WI38 (cell line): Measurements from ENCODE around the gene CYB561D1.
A peak's percentile ranks its signal among the peaks of the same experiment; 100 is the strongest.

Experiments used
- H3K4me3 ChIP-seq: 2 replicates; pipeline ENCODE4 v1.5.1; 2011; ENCODE audit warnings: low read depth, mild to moderate bottlenecking, control low read depth, low read length
- TF ChIP-seq, protein P1 (sequence below): IDR thresholded peaks from 2 replicates; pipeline ENCODE4 v1.5.1; 2012; ENCODE audit warnings: low read depth, mild to moderate bottlenecking, control low read depth, low read length

CYB561D1 gene

GRCh38 chr1:109482242-109482641, 11.7 kb upstream of the CYB561D1 start:
- TF ChIP-seq, protein P1, sequence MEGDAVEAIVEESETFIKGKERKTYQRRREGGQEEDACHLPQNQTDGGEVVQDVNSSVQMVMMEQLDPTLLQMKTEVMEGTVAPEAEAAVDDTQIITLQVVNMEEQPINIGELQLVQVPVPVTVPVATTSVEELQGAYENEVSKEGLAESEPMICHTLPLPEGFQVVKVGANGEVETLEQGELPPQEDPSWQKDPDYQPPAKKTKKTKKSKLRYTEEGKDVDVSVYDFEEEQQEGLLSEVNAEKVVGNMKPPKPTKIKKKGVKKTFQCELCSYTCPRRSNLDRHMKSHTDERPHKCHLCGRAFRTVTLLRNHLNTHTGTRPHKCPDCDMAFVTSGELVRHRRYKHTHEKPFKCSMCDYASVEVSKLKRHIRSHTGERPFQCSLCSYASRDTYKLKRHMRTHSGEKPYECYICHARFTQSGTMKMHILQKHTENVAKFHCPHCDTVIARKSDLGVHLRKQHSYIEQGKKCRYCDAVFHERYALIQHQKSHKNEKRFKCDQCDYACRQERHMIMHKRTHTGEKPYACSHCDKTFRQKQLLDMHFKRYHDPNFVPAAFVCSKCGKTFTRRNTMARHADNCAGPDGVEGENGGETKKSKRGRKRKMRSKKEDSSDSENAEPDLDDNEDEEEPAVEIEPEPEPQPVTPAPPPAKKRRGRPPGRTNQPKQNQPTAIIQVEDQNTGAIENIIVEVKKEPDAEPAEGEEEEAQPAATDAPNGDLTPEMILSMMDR = no peak
- H3K4me3 ChIP-seq = no peak overlapping the region

- H3K4me3 ChIP-seq = peak overlapping the region; percentile 60
- TF ChIP-seq, protein P1 = no peak
Observed at GRCh38 chr1:109482791-109483671, 10.9 kb upstream of the CYB561D1 start.

DNA sequence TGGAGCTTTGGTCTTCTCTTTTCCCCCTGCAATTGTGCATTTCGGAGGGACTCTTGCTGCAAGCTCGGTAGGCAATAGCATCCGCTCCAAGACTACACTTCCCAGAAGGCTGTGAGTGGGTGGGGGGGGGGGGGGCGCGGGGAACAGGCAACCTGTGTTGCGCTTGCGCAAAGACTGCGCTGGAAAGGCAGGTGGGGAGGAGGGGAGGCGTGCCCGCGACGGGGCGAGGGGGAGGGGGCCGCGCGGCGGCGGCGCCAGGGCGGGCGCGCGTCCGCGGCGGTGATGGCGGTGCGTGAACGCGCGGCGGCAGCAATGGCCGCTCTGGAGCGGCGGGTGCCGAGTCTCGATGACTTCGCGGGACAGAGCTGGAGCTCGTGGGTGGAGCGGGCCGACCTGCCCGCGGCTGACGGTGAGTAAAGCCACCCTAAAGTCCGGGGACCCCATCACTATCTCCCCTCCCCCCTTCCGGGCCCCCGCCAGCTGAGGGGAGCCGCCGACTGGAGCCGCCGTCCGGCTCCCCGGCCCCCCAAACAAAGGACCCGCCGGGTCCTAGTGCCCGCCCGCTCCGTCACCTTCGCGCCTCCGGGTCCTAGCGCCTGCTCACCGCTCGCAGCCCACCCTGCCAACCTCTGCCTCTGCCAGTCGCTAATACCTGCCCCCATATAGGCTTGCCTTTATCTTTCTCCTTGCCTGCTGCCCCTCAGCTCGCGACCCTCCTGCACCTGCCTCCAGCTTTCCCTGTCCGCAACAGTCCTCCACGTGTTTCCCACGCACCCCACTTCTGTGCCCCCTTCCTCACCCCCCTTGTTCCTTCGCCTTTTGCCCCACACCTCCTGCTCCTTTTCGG, 10.0 kb upstream of the CYB561D1 start, which contains the start of gene ATXN7L2:
TSS of gene ATXN7L2 (plus strand) at position 234 of the 847 bp plus-strand sequence. CDS start at position 283, 49 bp downstream.
- TF ChIP-seq, protein P1 = no peak
- peak within 1 kb of the TSS; percentile 72 for H3K4me3 ChIP-seq

DNA sequence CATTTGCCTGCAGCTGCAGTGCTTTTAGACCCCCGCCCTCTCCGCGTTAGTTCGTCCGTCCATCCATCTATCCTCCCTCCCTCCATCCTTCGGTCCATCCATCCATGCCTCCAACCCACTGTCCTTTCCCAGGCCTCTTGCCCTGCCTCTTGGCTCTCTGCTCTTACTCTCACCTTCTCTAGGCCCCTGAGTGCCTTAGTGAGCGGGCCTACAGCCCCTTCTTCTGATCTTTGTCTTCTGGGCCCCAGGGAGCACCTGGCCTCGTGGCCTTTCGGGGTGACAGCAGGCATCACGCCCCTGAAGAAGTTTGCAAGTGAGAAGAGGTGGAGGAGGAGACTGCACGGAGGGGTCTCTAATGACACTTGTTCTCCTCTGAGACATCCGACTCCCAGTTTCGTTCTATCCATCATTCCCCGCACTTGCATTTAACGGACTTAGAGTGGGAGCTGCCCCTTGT, 9.3 kb upstream of the CYB561D1 start:
- TF ChIP-seq, protein P1 = no peak
- H3K4me3 ChIP-seq = peak overlapping the region; percentile 72

GRCh38 chr1:109485001-109485400, 8.9 kb upstream of the CYB561D1 start:
- H3K4me3 ChIP-seq = peak overlapping the region; percentile 72
- TF ChIP-seq, protein P1 = no peak

GRCh38 chr1:109487261-109487660, 6.6 kb upstream of the CYB561D1 start:
- TF ChIP-seq, protein P1 = no peak
- H3K4me3 ChIP-seq = no peak overlapping the region
